Measurements from ENCODE around the gene TSN. TPM values are rescaled to one million over a fixed set of nuclear protein-coding genes. Genes with fewer than 3 reads are reported as not detected.
"Not testable (repeated sequence)": the region's sequence is repeated elsewhere in the genome, so short reads cannot be mapped to it uniquely, and the experiment has no call there.

Gene TSN
- polyA plus RNA-seq, 1 donor (not counting 4 experiments of a cell fraction or from before 2014, with no cell fraction given): 78.4 TPM

- Histone ChIP-seq H3K4me1 (ENCODE audit: control insufficient read depth, extremely low read depth, insufficient read depth, low read length) (no peaks in the 10 kb centered on the region), H2AFZ (ENCODE audit: control insufficient read depth, low read length) (no peak overlapping the region), H4K20me1 (ENCODE audit: control insufficient read depth, extremely low read depth, insufficient read depth, low read length) (no peaks in the 10 kb centered on the region), H3K27me3 (ENCODE audit: control insufficient read depth, extremely low read depth, insufficient read depth, low read length) (peaks cover 4% of the 10 kb centered on the region), H3K4me3 (ENCODE audit: control insufficient read depth in 2 of 3, extremely low read depth in 1 of 3, insufficient read depth in 2 of 3, low read depth in 1 of 3, low read length in 3 of 3) (no peak overlapping the region), H3K79me2 (ENCODE audit: control insufficient read depth, insufficient read depth, low read length) (no peaks in the 10 kb centered on the region), H3K36me3 (ENCODE audit: control insufficient read depth in 2 of 2, extremely low read depth in 1 of 2, insufficient read depth in 2 of 2, low read length in 2 of 2) (no peaks in the 10 kb centered on the region), H3K4me2 (ENCODE audit: control insufficient read depth, extremely low read depth, insufficient read depth, low read depth, low read length) (no peak overlapping the region), H3K9me3 (ENCODE audit: control insufficient read depth, low read depth, low read length) (no peaks in the 10 kb centered on the region), H3K9me1 (ENCODE audit: control insufficient read depth, extremely low read depth, insufficient read depth, low read length) (no peaks in the 10 kb centered on the region), H3K27ac (ENCODE audit: control insufficient read depth, insufficient read depth, low read length) (no peak overlapping the region), H3K9ac (ENCODE audit: control insufficient read depth, extremely low read depth, insufficient read depth, low read length) (no peak overlapping the region)
- DNase-seq (ENCODE audit: low read depth, low spot score) (no peak), FAIRE-seq (no peak)
- TF ChIP-seq CTCF (optimal IDR thresholded peaks at IDR 0.05 in 1 of 3, IDR thresholded peaks at IDR 0.05 in 1 of 3, conservative IDR thresholded peaks at IDR 0.05 in 1 of 3; ENCODE audit: extremely low read depth in 1 of 3, insufficient read depth in 2 of 3, low read length in 3 of 3) (no peak), EZH2 (IDR thresholded peaks at IDR 0.05; ENCODE audit: low read length) (no peak)
- dilution Hi-C loops (cut with MboI; ENCODE audit: extremely low pct_ligation_motif_present, low sequenced_read_pairs): no loop called here
Measured at GRCh38 chr2:121809607-121810006, 54.2 kb downstream of the TSN start.

DNA sequence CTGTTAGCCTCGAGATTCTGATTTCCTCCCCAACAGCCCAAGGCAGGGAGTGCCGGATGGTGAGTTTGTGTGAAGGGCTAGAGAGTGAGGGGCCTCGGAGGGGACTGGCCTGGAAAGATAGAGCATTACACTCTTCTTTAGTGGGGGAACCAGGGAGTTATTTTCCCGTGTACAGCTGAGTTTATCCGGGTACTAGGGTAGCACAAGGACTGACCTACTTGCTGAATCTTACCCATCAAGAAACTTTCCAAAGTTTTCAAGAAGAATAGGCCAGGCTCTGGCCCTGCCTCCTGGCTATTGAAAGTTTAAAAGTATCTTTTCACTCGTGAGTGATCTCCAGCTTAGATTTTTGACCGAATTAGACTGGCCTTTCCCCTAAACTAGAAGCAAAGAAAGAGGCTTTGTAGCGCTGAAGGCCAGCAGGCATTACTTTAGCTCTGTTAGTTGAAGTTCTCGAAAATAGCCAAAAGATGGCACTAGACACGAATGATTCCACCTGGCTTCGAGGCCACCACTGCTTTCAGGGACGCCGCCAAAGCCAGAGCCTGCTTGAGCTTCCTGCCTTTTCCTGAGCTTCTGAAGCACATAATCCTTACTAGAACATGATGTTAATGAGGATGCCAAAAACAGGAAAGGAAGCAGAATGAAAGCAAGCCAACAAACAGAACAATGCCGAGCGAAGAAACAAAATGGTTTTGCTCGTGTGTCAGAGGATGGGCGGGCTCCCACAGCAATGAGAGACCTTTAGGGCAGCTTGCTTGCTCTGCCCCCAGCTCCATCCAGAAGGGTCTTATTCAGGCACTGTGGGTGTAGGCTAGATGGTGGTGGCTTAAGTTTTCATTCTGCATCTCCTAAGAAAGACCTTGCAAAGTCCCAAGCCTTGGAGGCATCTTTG, 55.8 kb downstream of the TSN start:
- no peak overlapping the region for H3K9ac ChIP-seq (ENCODE audit: control insufficient read depth, extremely low read depth, insufficient read depth, low read length)
- DNase-seq (ENCODE audit: low read depth, low spot score) (no peak), FAIRE-seq (peak; percentile 89)
- dilution Hi-C loops (cut with MboI; ENCODE audit: extremely low pct_ligation_motif_present, low sequenced_read_pairs): no loop called here
- no peaks in the 10 kb centered on the region for H3K9me1 ChIP-seq (ENCODE audit: control insufficient read depth, extremely low read depth, insufficient read depth, low read length)
- no peaks in the 10 kb centered on the region for H3K36me3 ChIP-seq (ENCODE audit: control insufficient read depth in 2 of 2, extremely low read depth in 1 of 2, insufficient read depth in 2 of 2, low read length in 2 of 2)
- H4K20me1 ChIP-seq (ENCODE audit: control insufficient read depth, extremely low read depth, insufficient read depth, low read length): no peaks in the 10 kb centered on the region
- peak; percentile 66 to 77 (median 67) for TF ChIP-seq CTCF (optimal IDR thresholded peaks at IDR 0.05 in 1 of 3, IDR thresholded peaks at IDR 0.05 in 1 of 3, conservative IDR thresholded peaks at IDR 0.05 in 1 of 3; ENCODE audit: extremely low read depth in 1 of 3, insufficient read depth in 2 of 3, low read length in 3 of 3)
- no peak for TF ChIP-seq EZH2 (IDR thresholded peaks at IDR 0.05; ENCODE audit: low read length)
- no peaks in the 10 kb centered on the region for H3K9me3 ChIP-seq (ENCODE audit: control insufficient read depth, low read depth, low read length)
- H2AFZ ChIP-seq (ENCODE audit: control insufficient read depth, low read length): no peak overlapping the region
- no peaks in the 10 kb centered on the region for H3K4me1 ChIP-seq (ENCODE audit: control insufficient read depth, extremely low read depth, insufficient read depth, low read length)
- no peak overlapping the region for H3K27ac ChIP-seq (ENCODE audit: control insufficient read depth, insufficient read depth, low read length)
- no peak overlapping the region for H3K4me3 ChIP-seq (ENCODE audit: control insufficient read depth in 2 of 3, extremely low read depth in 1 of 3, insufficient read depth in 2 of 3, low read depth in 1 of 3, low read length in 3 of 3)
- H3K4me2 ChIP-seq (ENCODE audit: control insufficient read depth, extremely low read depth, insufficient read depth, low read depth, low read length): no peak overlapping the region
- H3K27me3 ChIP-seq (ENCODE audit: control insufficient read depth, extremely low read depth, insufficient read depth, low read length): peaks cover 4% of the 10 kb centered on the region
- H3K79me2 ChIP-seq (ENCODE audit: control insufficient read depth, insufficient read depth, low read length): no peaks in the 10 kb centered on the region

- H3K9ac ChIP-seq (ENCODE audit: control insufficient read depth, extremely low read depth, insufficient read depth, low read length); H3K4me2 ChIP-seq (ENCODE audit: control insufficient read depth, extremely low read depth, insufficient read depth, low read depth, low read length); H2AFZ ChIP-seq (ENCODE audit: control insufficient read depth, low read length); DNase-seq (ENCODE audit: low read depth, low spot score); H3K36me3 ChIP-seq (ENCODE audit: control insufficient read depth in 2 of 2, extremely low read depth in 1 of 2, insufficient read depth in 2 of 2, low read length in 2 of 2); dilution Hi-C loops (cut with MboI; ENCODE audit: extremely low pct_ligation_motif_present, low sequenced_read_pairs); H3K9me1 ChIP-seq (ENCODE audit: control insufficient read depth, extremely low read depth, insufficient read depth, low read length); H3K79me2 ChIP-seq (ENCODE audit: control insufficient read depth, insufficient read depth, low read length); H3K4me3 ChIP-seq (ENCODE audit: control insufficient read depth in 2 of 3, extremely low read depth in 1 of 3, insufficient read depth in 2 of 3, low read depth in 1 of 3, low read length in 3 of 3); H4K20me1 ChIP-seq (ENCODE audit: control insufficient read depth, extremely low read depth, insufficient read depth, low read length); H3K27me3 ChIP-seq (ENCODE audit: control insufficient read depth, extremely low read depth, insufficient read depth, low read length); FAIRE-seq; H3K4me1 ChIP-seq (ENCODE audit: control insufficient read depth, extremely low read depth, insufficient read depth, low read length); H3K27ac ChIP-seq (ENCODE audit: control insufficient read depth, insufficient read depth, low read length); H3K9me3 ChIP-seq (ENCODE audit: control insufficient read depth, low read depth, low read length): not testable (repeated sequence)
Measured at GRCh38 chr2:121813083-121813482, 57.6 kb downstream of the TSN start.

Measured in keratinocyte (primary cell).